ENCODE data around the gene PID1.

PID1 gene

GRCh38 chr2:229257985-229258384, 13.1 kb downstream of the PID1 start:
- no peak for DNase-seq

- no peak for DNase-seq
Measured at GRCh38 chr2:229256376-229256775, 14.7 kb downstream of the PID1 start.

- no peak for DNase-seq
Measured at GRCh38 chr2:229254206-229254605, 16.9 kb downstream of the PID1 start.

- no peak for DNase-seq
Measured at GRCh38 chr2:229252996-229253395, 18.1 kb downstream of the PID1 start.

GRCh38 chr2:229252280-229252679, 18.8 kb downstream of the PID1 start:
- DNase-seq, result no peak

- DNase-seq, result no peak
Measured at GRCh38 chr2:229249536-229249935, 21.6 kb downstream of the PID1 start.

- DNase-seq, result no peak
Measured at GRCh38 chr2:229246334-229246733, 24.8 kb downstream of the PID1 start.

- DNase-seq, result no peak
Measured at GRCh38 chr2:229244975-229245374, 26.1 kb downstream of the PID1 start.

- DNase-seq, result no peak
Measured at GRCh38 chr2:229243890-229244560, 27.1 kb downstream of the PID1 start.

- no peak for DNase-seq
Measured at GRCh38 chr2:229240984-229241491, 30.0 kb downstream of the PID1 start.

GRCh38 chr2:229239021-229239420, 32.1 kb downstream of the PID1 start:
- DNase-seq, result no peak

- no peak for DNase-seq
Measured at GRCh38 chr2:229237270-229237669, 33.8 kb downstream of the PID1 start.

GRCh38 chr2:229235131-229235914, 35.8 kb downstream of the PID1 start:
- DNase-seq, result no peak

GRCh38 chr2:229231885-229232284, 39.2 kb downstream of the PID1 start:
- DNase-seq, result no peak

GRCh38 chr2:229231328-229231868, 39.7 kb downstream of the PID1 start:
- DNase-seq, result no peak

- DNase-seq, result no peak
Measured at GRCh38 chr2:229230911-229231310, 40.2 kb downstream of the PID1 start.

- DNase-seq, result no peak
Measured at GRCh38 chr2:229230256-229230655, 40.8 kb downstream of the PID1 start.

- no peak for DNase-seq
Measured at GRCh38 chr2:229226382-229226781, 44.7 kb downstream of the PID1 start.

- DNase-seq, result no peak
Measured at GRCh38 chr2:229223107-229223506, 48.0 kb downstream of the PID1 start.

GRCh38 chr2:229221641-229222040, 49.4 kb downstream of the PID1 start:
- no peak for DNase-seq

GRCh38 chr2:229220254-229220653, 50.8 kb downstream of the PID1 start:
- DNase-seq, result no peak

- DNase-seq, result no peak
Measured at GRCh38 chr2:229218329-229218921, 52.7 kb downstream of the PID1 start.

GRCh38 chr2:229212241-229212640, 58.8 kb downstream of the PID1 start:
- DNase-seq, result no peak

- DNase-seq, result no peak
Measured at GRCh38 chr2:229210641-229211040, 60.4 kb downstream of the PID1 start.
